ENCODE measurements around the gene MUS81. TPM values are rescaled to one million over a fixed set of nuclear protein-coding genes. Genes with fewer than 3 reads are reported as not detected.

MUS81 gene
- total and polyA plus RNA-seq, 12 donors: 20.3 to 111 (median 31.7) TPM

DNA sequence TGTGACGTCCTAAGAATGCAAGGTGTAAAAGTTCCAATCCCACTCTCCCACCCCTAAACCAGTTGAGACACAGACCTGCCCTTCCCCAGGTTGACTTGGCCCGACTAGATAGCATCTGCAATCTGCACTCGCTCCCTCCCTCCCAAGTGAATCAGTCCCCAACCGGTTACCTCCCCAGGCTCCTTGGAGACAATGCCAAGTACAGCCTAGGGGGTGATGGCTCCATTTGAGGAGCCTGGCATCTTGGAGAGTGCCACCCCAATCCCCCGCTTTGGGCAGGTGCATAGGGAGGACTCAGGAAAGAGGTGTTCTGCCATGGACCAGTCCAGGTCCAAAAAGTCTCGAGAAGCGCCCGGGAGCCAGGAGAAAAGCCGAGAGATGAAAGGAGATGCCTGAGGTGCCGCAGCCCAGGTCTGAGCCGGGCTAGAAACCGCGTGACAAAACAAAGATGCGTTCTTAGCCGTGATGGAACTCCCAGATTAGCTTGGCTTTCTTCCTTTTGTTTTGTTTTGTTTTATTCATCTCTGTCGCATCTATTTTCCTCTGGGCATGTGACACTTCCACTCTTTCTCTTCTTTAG, 45.2 kb upstream of the MUS81 start:
- ATAC-seq (no peak), DNase-seq (no peak)
- Histone ChIP-seq H3K4me1 (peaks cover 2 to 33% (median 11%) of the 10 kb centered on the region in 9 donors), H3K36me3 (peaks cover 0 to 7% (median 0%) of the 10 kb centered on the region in 9 donors), H3K9me3 (no peaks in the 10 kb centered on the region), H3K27ac (no peak overlapping the region), H3K27me3 (peaks cover 0 to 7% (median 0%) of the 10 kb centered on the region in 7 donors), H3K4me3 (no peak overlapping the region)
- WGBS, 2 donors: 89 to 91% methylated on average over 16 of the region's 16 CpGs
- TF ChIP-seq, protein P1, sequence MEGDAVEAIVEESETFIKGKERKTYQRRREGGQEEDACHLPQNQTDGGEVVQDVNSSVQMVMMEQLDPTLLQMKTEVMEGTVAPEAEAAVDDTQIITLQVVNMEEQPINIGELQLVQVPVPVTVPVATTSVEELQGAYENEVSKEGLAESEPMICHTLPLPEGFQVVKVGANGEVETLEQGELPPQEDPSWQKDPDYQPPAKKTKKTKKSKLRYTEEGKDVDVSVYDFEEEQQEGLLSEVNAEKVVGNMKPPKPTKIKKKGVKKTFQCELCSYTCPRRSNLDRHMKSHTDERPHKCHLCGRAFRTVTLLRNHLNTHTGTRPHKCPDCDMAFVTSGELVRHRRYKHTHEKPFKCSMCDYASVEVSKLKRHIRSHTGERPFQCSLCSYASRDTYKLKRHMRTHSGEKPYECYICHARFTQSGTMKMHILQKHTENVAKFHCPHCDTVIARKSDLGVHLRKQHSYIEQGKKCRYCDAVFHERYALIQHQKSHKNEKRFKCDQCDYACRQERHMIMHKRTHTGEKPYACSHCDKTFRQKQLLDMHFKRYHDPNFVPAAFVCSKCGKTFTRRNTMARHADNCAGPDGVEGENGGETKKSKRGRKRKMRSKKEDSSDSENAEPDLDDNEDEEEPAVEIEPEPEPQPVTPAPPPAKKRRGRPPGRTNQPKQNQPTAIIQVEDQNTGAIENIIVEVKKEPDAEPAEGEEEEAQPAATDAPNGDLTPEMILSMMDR (IDR thresholded peaks at IDR 0.05): no peak
- intact Hi-C loops (cut with DNase I): loop anchor here in 9 of 10 donors (5.0 to 10.0 kb wide), 7 partner anchors 33 to 190 kb away; partner anchors contain the start of genes AP5B1 (in 4 of the 9) and KAT5 (in 1 of the 9)

DNA sequence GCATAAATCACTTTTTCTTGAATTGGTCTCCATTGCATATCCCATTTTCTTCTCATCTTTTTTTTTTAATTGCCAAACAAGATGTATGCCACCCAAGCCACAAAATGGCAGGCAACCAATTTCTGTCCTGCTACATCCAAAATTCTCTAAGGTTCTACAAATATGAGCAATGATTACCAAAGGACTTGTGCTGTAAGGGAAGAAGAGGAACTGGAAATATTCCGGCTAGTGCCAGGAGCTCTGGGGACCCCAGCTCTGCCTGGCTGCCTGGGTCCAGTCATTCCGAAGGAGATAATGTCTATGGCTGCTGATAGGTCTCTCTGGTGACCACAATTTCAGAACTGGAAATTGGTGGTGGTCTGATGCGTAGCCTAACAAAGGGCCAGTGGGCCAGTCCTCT, 43.5 kb upstream of the MUS81 start:
- no peak for ATAC-seq
- no peaks in the 10 kb centered on the region for H3K27me3 ChIP-seq
- TF ChIP-seq, protein P1 (IDR thresholded peaks at IDR 0.05): no peak
- H3K27ac ChIP-seq: no peak overlapping the region
- peaks cover 2 to 33% (median 11%) of the 10 kb centered on the region in 9 donors for H3K4me1 ChIP-seq
- intact Hi-C loops (cut with DNase I): loop anchor here in 9 of 10 donors (2.0 to 10.0 kb wide), 9 partner anchors 34 to 192 kb away; partner anchors contain the start of genes AP5B1 (in 5 of the 9) and KAT5 (in 1 of the 9)
- WGBS, 2 donors: 97 to 98% methylated on average over 3 of the region's 3 CpGs
- peaks cover 0 to 7% (median 0%) of the 10 kb centered on the region in 9 donors for H3K36me3 ChIP-seq
- peak overlapping the region in 2 of 10 donors; percentile 64 to 75 for H3K4me3 ChIP-seq
- H3K9me3 ChIP-seq: no peaks in the 10 kb centered on the region
- no peak for DNase-seq

DNA sequence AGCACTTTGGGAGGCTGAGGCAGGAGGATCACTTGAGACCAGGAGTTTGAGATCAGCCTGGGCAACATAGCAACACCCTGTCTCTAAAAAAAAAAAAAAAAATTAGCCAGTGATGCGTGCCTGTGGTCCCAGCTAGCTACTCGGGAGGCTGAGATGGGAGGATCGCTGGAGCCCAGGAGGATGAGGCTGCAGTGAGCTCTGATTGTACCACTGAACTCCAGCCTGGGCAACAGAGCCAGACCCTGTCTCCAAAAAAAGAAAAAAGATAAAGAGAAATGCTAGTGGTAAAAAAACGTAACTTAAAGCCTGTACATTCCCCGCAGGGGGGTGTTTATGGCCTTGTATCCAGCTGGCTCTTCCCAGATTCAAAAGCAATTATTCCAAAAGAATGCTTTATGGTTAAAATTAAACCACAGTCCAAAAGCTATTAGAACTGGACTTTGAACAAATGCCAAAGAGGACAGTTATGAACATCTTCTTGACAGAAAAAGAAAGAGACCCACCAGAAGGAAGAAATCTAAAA, 42.9 kb upstream of the MUS81 start:
- ATAC-seq (no peak), DNase-seq (no peak)
- Histone ChIP-seq H3K9me3 (no peaks in the 10 kb centered on the region), H3K27ac (peak overlapping the region in 8 of 10 donors; percentile 36 to 84 (median 62)), H3K4me3 (peak overlapping the region; percentile 23 to 75 (median 62)), H3K36me3 (peaks cover 0 to 7% (median 0%) of the 10 kb centered on the region in 9 donors), H3K27me3 (no peaks in the 10 kb centered on the region), H3K4me1 (peaks cover 0 to 26% (median 9%) of the 10 kb centered on the region in 9 donors)
- WGBS, 2 donors: 69 to 81% methylated on average over 5 of the region's 5 CpGs
- intact Hi-C loops (cut with DNase I): loop anchor here in 9 of 10 donors (2.0 to 10.0 kb wide), 9 partner anchors 35 to 193 kb away; partner anchors contain the start of genes AP5B1 (in 5 of the 9) and KAT5 (in 1 of the 9)
- TF ChIP-seq, protein P1 (IDR thresholded peaks at IDR 0.05): no peak

DNA sequence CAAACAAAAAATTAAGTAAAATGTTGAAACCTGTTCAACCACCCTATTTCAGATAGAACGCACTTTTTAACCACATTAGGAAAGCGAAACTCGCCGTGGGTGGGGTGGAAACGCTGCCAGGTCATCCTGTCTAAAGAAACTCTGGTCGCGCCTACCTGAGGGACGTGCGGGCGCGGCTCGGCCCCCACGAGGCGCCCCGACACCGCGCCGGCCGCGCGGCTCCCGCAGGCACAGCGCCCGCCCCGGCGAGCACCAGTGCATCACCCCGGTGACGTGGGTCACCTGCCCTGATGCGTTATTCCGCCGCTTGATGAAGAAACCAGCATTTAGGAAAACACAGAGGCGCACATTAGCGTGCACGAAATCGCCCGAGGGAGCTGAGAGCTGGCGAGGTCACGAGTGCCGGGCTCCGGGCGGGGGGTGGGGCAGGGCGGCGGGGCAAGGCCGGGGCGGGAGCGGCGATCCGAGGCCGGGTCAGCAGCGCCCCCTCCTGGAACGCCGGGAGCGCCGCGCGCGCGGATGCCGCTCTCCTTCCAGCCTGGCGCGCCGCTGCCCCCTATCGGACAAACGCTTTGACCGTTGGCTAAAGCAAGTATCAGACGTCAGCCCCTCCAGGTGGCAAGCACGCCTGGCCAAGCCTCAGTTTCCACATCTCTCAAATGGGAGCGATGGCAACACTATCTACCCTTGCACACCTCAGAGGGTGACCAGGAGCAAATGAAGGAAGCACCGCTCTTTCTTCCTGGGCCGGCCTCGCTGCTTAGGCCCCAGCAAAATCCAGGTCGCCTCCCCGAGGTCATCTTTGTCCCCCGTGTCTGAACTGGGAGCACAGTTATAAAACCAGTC, 42.2 kb upstream of the MUS81 start:
- Histone ChIP-seq H3K4me1 (peaks cover 0 to 26% (median 9%) of the 10 kb centered on the region in 9 donors), H3K4me3 (peak overlapping the region; percentile 23 to 75 (median 62)), H3K27ac (peak overlapping the region in 9 of 10 donors; percentile 12 to 84 (median 59)), H3K36me3 (peaks cover 0 to 7% (median 0%) of the 10 kb centered on the region in 9 donors), H3K27me3 (no peaks in the 10 kb centered on the region), H3K9me3 (no peaks in the 10 kb centered on the region)
- WGBS, 2 donors: 6 to 7% methylated on average over 61 to 74 of the region's 74 CpGs
- peak; percentile 94 to 97 for DNase-seq
- intact Hi-C loops (cut with DNase I): loop anchor here (1.0 to 10.0 kb wide), 12 partner anchors 36 to 193 kb away; partner anchors contain the start of genes AP5B1 (in 8 of the 10) and KAT5 (in 1 of the 10)
- peak; percentile 92 to 97 (median 96) for ATAC-seq
- TF ChIP-seq, protein P1 (IDR thresholded peaks at IDR 0.05): peak; percentile 99 to 100 (median 100)
